ENCODE results near the gene ATP6V0A1.
"Not testable (repeated sequence)": the region's sequence is repeated elsewhere in the genome, so short reads cannot be mapped to it uniquely, and the experiment has no call there.

ATP6V0A1 gene

GRCh38 chr17:42541041-42541833, 82.6 kb downstream of the ATP6V0A1 start:
- DNase-seq = no peak

DNA sequence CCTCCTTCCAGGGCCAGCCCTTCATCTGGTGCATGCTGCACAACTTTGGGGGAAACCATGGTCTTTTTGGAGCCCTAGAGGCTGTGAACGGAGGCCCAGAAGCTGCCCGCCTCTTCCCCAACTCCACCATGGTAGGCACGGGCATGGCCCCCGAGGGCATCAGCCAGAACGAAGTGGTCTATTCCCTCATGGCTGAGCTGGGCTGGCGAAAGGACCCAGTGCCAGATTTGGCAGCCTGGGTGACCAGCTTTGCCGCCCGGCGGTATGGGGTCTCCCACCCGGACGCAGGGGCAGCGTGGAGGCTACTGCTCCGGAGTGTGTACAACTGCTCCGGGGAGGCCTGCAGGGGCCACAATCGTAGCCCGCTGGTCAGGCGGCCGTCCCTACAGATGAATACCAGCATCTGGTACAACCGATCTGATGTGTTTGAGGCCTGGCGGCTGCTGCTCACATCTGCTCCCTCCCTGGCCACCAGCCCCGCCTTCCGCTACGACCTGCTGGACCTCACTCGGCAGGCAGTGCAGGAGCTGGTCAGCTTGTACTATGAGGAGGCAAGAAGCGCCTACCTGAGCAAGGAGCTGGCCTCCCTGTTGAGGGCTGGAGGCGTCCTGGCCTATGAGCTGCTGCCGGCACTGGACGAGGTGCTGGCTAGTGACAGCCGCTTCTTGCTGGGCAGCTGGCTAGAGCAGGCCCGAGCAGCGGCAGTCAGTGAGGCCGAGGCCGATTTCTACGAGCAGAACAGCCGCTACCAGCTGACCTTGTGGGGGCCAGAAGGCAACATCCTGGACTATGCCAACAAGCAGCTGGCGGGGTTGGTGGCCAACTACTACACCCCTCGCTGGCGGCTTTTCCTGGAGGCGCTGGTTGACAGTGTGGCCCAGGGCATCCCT, 84.8 kb downstream of the ATP6V0A1 start:
- DNase-seq = peak in 4 of 14 donors; percentile 17 to 45 (median 21)

DNA sequence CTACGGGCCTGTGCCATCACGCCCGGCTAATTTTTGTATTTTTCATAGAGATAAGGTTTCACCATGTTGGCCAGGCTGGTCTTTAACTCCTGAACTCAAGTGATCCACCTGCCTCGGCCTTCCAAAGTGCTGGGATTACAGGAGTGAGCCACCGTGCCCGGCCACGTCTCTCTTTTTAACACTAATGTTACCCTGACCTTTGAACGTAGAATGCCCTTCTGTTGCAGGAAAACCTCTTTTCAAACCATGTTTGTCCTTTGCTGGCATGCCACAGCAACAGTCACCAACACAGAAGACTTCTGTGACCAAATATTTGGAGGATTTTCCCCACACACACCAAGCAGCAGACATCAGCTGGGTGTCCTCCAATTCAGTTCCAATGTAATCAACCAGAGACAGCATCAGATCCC, 86.2 kb downstream of the ATP6V0A1 start:
- DNase-seq = no peak

GRCh38 chr17:42545755-42546505, 87.3 kb downstream of the ATP6V0A1 start:
- not testable (repeated sequence) for DNase-seq

DNA sequence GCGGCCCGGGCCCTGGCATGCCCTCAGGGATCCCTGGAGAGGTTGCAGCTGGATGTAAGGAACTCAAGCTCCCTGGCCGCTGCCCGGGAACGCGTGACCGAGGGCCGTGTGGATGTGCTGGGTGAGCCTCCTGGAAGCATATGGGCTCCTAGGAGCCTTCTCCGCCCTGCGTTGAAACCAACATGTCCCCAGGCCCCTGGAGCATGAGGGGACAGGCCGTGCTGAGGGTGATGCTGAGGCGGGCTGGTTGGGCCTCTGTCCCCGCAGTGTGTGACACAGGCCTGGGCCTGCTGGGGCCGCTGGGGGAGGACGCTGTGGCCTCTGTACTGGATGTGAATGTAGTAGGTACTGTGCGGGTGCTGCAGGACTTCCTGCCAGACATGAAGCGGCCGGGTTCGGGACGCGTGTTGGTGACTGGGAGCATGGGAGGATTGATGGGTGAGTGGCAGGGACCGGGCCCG, 88.4 kb downstream of the ATP6V0A1 start:
- DNase-seq = no peak

- DNase-seq = no peak
These were observed 89.0 kb downstream of the ATP6V0A1 start for GRCh38 chr17:42547698-42548069.

DNA sequence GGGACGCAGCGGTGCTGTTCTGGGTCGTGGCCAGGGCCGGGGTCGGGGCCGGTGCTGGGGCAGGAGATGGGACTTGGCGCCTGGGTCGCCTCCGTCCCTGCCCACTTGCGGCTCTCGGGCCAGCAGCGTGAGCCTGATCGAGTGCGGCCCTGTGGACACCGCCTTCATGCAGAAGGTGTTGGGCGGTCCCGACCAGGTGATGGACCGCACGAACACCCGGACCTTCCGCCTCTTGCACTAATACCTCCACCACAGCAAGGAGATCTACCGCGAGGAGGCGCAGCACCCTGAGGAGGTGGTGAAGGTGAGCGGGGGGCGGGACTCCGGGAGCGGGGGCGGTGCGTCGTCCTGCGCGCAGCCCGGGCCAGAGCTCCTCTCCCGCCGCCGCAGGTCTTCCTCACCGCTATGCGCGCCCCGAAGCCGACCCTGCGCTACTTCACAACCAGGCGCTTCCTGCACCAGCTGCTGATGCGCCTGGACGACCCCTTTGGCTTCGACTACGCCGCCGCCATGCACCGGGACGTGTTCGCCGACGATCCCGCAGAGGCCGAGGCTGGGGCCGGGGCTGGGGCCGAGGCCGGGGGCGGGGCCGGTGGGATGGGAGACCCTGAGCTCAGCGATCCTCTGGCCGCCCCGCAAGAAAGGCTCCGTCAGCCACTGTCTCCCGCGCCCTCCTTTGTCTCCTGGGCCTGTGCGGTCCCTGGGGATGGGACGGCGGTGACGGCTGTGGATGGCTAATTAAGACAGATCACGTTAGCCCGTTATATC, 89.6 kb downstream of the ATP6V0A1 start:
- peak in 1 of 14 donors; percentile 48 for DNase-seq

DNA sequence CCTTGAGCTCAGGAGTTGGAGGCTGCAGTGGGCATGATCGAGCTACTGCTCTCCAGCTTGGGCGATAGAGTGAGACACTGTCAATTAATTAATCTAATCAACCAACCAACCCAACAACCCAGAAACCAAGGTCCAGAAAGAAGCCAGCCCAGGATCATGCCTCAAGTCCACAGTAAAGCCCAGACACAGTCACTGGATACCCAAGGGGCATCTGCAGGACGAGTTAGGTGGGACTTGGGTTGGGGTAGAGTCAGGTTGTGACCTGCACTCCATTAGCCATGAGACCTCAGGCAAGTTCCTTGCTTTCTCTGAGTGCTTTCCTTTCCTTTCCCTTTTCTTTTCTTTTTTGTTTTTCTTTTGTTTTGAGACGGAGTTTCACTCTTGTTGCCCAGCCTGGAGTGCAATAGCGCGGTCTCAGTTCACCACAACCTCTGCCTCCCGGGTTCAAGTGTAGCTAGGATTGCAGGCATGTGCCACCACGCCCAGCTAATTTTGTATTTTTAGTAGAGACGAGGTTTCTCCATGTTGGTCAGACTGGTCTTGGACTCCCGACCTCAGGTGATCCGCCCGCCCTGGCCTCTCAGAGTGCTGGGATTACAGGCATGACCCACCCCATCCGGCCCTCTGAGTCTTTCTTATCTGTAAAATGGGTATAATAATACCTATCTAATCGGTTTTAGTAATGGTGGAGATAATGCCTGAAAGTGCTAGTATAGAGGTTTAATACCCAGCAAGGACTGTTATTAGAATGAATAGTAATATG, 90.5 kb downstream of the ATP6V0A1 start:
- no peak for DNase-seq

DNA sequence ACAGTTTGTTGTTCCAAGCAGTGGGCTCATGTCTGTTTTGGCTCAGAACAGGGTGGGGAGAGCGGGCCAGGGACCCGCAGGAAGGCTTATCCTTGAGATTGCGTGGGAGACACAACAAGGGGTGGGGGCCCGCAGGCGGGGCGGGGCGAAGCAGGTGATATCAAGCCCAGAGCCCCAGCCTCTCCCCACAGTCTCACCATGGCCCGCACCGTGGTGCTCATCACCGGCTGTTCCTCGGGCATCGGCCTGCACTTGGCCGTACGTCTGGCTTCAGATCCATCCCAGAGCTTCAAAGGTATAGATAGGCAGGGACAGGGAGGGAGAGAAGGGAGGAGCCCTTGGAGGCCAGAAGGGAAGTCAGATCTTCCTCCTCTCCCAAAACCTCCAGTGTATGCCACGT, 94.1 kb downstream of the ATP6V0A1 start, which contains the start of gene HSD17B1:
HSD17B1 (plus strand) TSS at position 188 of the 400 bp plus-strand sequence; CDS start at position 199, 11 bp downstream.
- DNase-seq = not testable (repeated sequence)

GRCh38 chr17:42553161-42553818, 94.6 kb downstream of the ATP6V0A1 start:
- DNase-seq = no peak

GRCh38 chr17:42553866-42554249, 95.2 kb downstream of the ATP6V0A1 start:
- DNase-seq = no peak

DNA sequence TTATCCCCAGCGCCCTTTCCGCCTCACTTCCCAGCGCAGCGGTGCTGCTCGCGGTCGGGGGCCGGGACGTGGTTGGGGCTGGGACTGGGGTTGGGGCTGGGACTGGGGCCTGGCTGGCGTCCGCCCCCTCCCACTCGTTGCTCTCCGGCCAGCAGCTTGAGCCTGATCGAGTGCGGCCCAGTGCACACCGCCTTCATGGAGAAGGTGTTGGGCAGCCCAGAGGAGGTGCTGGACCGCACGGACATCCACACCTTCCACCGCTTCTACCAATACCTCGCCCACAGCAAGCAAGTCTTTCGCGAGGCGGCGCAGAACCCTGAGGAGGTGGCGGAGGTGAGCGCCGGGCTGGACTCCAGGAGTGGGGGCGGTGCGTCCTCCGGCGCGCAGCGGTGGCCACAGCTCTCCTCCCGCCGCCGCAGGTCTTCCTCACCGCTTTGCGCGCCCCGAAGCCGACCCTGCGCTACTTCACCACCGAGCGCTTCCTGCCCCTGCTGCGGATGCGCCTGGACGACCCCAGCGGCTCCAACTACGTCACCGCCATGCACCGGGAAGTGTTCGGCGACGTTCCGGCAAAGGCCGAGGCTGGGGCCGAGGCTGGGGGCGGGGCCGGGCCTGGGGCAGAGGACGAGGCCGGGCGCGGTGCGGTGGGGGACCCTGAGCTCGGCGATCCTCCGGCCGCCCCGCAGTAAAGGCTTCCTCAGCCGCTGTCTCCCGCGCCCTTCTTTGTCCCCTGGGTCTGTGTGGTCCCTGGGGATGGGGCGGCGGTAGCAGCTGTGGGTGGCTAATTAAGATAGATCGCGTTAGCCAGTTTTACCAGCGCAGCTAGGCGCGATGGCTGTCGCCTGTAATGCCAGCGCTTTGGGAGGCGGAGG, 95.8 kb downstream of the ATP6V0A1 start:
- peak; percentile 11 to 86 (median 70) for DNase-seq

- no peak for DNase-seq
These were observed 96.5 kb downstream of the ATP6V0A1 start for GRCh38 chr17:42555122-42555622.

DNA sequence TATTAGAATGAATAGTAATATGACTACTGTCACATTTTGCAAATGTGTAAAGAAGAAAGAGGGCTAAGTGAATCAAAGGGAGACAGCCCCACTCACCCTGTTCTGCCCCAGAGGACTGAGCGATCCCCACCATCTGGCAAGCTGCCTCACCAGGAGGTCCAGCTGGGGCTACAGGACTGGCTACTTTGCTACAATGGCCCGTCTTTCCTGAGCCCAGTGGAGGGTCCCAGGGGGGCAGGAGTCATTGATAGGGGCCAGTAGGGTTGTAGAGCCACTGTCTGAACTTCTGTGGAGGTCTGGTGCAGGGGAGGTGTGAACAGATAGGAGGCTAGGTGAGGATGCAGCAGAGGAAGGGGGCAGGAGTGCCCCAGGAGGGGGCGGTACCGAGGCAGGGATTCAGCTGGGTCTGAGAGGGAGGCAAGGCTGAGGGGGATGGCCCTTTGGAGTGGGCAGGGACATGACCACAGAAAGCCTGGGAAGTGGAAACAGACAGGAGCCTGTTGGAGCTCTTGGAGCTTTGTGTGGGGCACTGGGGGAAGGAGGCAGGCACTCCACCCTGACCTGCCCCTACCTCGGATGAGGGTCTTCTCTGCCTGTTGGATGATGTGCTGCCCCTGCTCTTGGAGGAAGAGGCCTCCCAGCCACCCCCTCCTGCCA, 97.4 kb downstream of the ATP6V0A1 start:
- DNase-seq = not testable (repeated sequence)

- no peak for DNase-seq
These were observed 100.4 kb downstream of the ATP6V0A1 start for GRCh38 chr17:42559075-42559474.

- DNase-seq = no peak
These were observed 101.6 kb downstream of the ATP6V0A1 start for GRCh38 chr17:42560246-42560645.

DNA sequence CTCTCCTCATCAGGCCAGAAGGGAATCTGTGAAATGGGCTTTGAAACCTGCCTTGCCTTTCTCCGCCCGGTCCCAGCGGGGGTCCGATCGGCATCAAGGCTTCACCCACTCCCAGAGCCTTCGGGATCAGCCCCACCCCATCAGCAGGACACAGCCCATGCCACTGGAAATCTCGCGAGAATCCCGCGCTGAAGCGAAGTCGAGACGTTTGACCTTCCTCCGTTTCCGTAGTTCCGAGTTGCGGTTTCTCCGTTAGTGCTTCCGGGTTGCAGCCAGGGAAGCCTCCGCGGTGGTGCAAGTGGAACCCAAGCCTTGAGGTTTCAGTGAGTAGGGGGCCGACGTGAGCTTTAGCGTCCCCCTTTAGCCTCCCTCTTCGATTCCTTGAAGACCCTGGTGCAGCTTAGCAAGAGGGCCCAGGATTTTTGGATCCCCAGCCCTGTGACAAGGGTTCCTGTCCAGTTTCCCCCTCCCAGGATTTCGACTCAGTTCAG, 103.3 kb downstream of the ATP6V0A1 start, which contains the start of gene COASY:
COASY (plus strand) TSS at position 252 of the 491 bp plus-strand sequence. CDS start 475 bp downstream, outside the sequence.
- peak; percentile 23 to 93 (median 90) for DNase-seq
